H9 (cell line): Measurements from ENCODE around the gene MAP3K9. TPM values are rescaled to one million over a fixed set of nuclear protein-coding genes. Genes with fewer than 3 reads are reported as not detected.
A peak's percentile ranks its signal among the peaks of the same experiment; 100 is the strongest.

Experiments used
- DNase-seq: peaks from one replicate; pipeline ENCODE4 v3.0.0-alpha.2; 2017
- H2AFZ ChIP-seq: one replicate; pipeline ENCODE4 v1.6.1; 2013; ENCODE audit warnings: mild to moderate bottlenecking, low read length, control low read depth, moderate library complexity
- H2AK5ac ChIP-seq: 2 replicates; pipeline ENCODE4 v1.6.1; 2013; ENCODE audit warnings: low read length, control low read depth, mixed read lengths; ENCODE audit not compliant: insufficient read length
- H2BK120ac ChIP-seq: one replicate; pipeline ENCODE4 v1.6.1; 2013; ENCODE audit warnings: low read depth, mild to moderate bottlenecking, low read length, control low read depth, inconsistent platforms; ENCODE audit not compliant: poor library complexity, severe bottlenecking
- H2BK12ac ChIP-seq: 2 replicates; pipeline ENCODE4 v1.6.1; 2013; ENCODE audit warnings: low read length, control low read depth, mixed read lengths, low read depth; ENCODE audit not compliant: insufficient read length
- H2BK15ac ChIP-seq: 2 replicates; pipeline ENCODE4 v1.6.1; 2013; ENCODE audit warnings: low read depth, low read length, control low read depth
- H2BK20ac ChIP-seq: one replicate; pipeline ENCODE4 v1.6.1; 2013; ENCODE audit warnings: low read depth, mild to moderate bottlenecking, low read length, control low read depth, inconsistent platforms; ENCODE audit not compliant: poor library complexity, severe bottlenecking
- H2BK5ac ChIP-seq: 2 replicates; pipeline ENCODE4 v1.6.1; 2013; ENCODE audit warnings: low read length, control low read depth, mixed read lengths; ENCODE audit not compliant: insufficient read length
- H3K14ac ChIP-seq: 2 replicates; pipeline ENCODE4 v1.6.1; 2013; ENCODE audit warnings: low read length, control low read depth; ENCODE audit not compliant: insufficient read depth
- H3K18ac ChIP-seq: 2 replicates; pipeline ENCODE4 v1.6.1; 2013; ENCODE audit warnings: low read depth, mild to moderate bottlenecking, mixed read lengths, low read length, control low read depth; ENCODE audit not compliant: insufficient read length
- H3K23ac ChIP-seq: 2 replicates; pipeline ENCODE4 v1.6.1; 2013; ENCODE audit warnings: low read length, control low read depth, mixed read lengths, low read depth; ENCODE audit not compliant: insufficient read length
- H3K23me2 ChIP-seq: 2 replicates; pipeline ENCODE4 v1.6.1; 2013; ENCODE audit warnings: low read depth, mild to moderate bottlenecking, mixed read lengths, low read length, control low read depth; ENCODE audit not compliant: insufficient read length, poor library complexity, severe bottlenecking
- H3K27ac ChIP-seq: 2 replicates; pipeline ENCODE4 v1.5.1; 2013; ENCODE audit warnings: low read length, control low read depth, mixed read lengths, low read depth; ENCODE audit not compliant: insufficient read length
- H3K27me3 ChIP-seq: 2 replicates; pipeline ENCODE4 v1.6.1; 2013; ENCODE audit warnings: low read length, control low read depth, inconsistent platforms; ENCODE audit not compliant: insufficient read depth
- H3K4ac ChIP-seq: 2 replicates; pipeline ENCODE4 v1.6.1; 2013; ENCODE audit warnings: low read depth, mild to moderate bottlenecking, control low read depth, inconsistent platforms, low read length, moderate library complexity
- H3K4me1 ChIP-seq: 2 replicates; pipeline ENCODE4 v1.6.1; 2013; ENCODE audit warnings: low read length, control low read depth, inconsistent platforms; ENCODE audit not compliant: insufficient read depth
- H3K4me2 ChIP-seq: 2 replicates; pipeline ENCODE4 v1.6.1; 2013; ENCODE audit warnings: low read length, control low read depth, mixed read lengths; ENCODE audit not compliant: insufficient read length, insufficient read depth
- H3K56ac ChIP-seq: 2 replicates; pipeline ENCODE4 v1.6.1; 2013; ENCODE audit warnings: low read depth, mild to moderate bottlenecking, mixed read lengths, low read length, control low read depth; ENCODE audit not compliant: insufficient read length
- H3K79me1 ChIP-seq: 2 replicates; pipeline ENCODE4 v1.6.1; 2013; ENCODE audit warnings: low read depth, mild to moderate bottlenecking, moderate library complexity, low read length, control low read depth, inconsistent platforms; ENCODE audit not compliant: insufficient read depth, poor library complexity, severe bottlenecking
- H3K79me2 ChIP-seq: 2 replicates; pipeline ENCODE4 v1.6.1; 2013; ENCODE audit warnings: low read length, control low read depth, inconsistent platforms; ENCODE audit not compliant: insufficient read depth
- H3K9ac ChIP-seq: 2 replicates; pipeline ENCODE4 v1.6.1; 2013; ENCODE audit warnings: low read length, control low read depth, mixed read lengths; ENCODE audit not compliant: insufficient read length; ENCODE audit errors: extremely low read depth
- H3K9me3 ChIP-seq: one replicate; pipeline ENCODE4 v1.6.1; 2013; ENCODE audit warnings: low read depth, low read length, inconsistent platforms; ENCODE audit not compliant: control insufficient read depth
- H3T11ph ChIP-seq: one replicate; pipeline ENCODE4 v1.6.1; 2013; ENCODE audit warnings: mild to moderate bottlenecking, low read length, control low read depth, inconsistent platforms
- H4K20me1 ChIP-seq: one replicate; pipeline ENCODE4 v1.6.1; 2013; ENCODE audit not compliant: control insufficient read depth, insufficient read length, insufficient read depth
- H4K5ac ChIP-seq: 2 replicates; pipeline ENCODE4 v1.6.1; 2013; ENCODE audit warnings: low read depth, mild to moderate bottlenecking, mixed read lengths, low read length, control low read depth; ENCODE audit not compliant: insufficient read length
- H4K8ac ChIP-seq: replicated peaks from 2 replicates; pipeline ENCODE4 v1.6.1; 2013; ENCODE audit warnings: low read length, control low read depth, mixed read lengths, low read depth; ENCODE audit not compliant: insufficient read length
- H4K91ac ChIP-seq: 2 replicates; pipeline ENCODE4 v1.6.1; 2013; ENCODE audit warnings: low read depth, mild to moderate bottlenecking, moderate library complexity, mixed read lengths, low read length, control low read depth; ENCODE audit not compliant: insufficient read length
- H3K27ac Mint-ChIP-seq, 3 experiments: 2 replicates in 2 of 3; 3 replicates in 1 of 3; pipeline ENCODE4 v1.8.0; 2020 to 2021; ENCODE audit warnings: mixed read lengths in 3 of 3, mild to moderate bottlenecking in 1 of 3, moderate library complexity in 1 of 3
- H3K27me3 Mint-ChIP-seq: 2 replicates; pipeline ENCODE4 v1.8.0; 2021; ENCODE audit warnings: low read depth, mild to moderate bottlenecking, moderate library complexity, mixed read lengths
- H3K36me3 Mint-ChIP-seq, 3 experiments: 2 replicates in 2 of 3; 3 replicates in 1 of 3; pipeline ENCODE4 v1.8.0; 2020 to 2021; ENCODE audit warnings: low read depth in 3 of 3, mixed read lengths in 3 of 3; ENCODE audit not compliant: insufficient read depth in 1 of 3
- H3K4me1 Mint-ChIP-seq, 2 experiments: 2 replicates each; pipeline ENCODE4 v1.8.0; 2020; ENCODE audit warnings: mixed read lengths in 2 of 2
- H3K4me3 Mint-ChIP-seq, 2 experiments: 2 replicates in 1 of 2; 3 replicates in 1 of 2; pipeline ENCODE4 v1.8.0; 2020 to 2021; ENCODE audit warnings: mild to moderate bottlenecking in 2 of 2, mixed read lengths in 2 of 2, moderate library complexity in 1 of 2
- H3K9me3 Mint-ChIP-seq, 2 experiments: 2 replicates in 1 of 2; 3 replicates in 1 of 2; pipeline ENCODE4 v1.8.0; 2020; ENCODE audit warnings: mild to moderate bottlenecking in 2 of 2, mixed read lengths in 2 of 2, moderate library complexity in 1 of 2
- CTCF ChIP-seq: fragments of 200-600 bp; sonication (generic); conservative IDR thresholded peaks from 3 replicates; pipeline ENCODE4 v1.8.0; 2021; ENCODE audit warnings: antibody characterized with exemption, mild to moderate bottlenecking
- WGBS: extraction: QIAGEN DNeasy Blood & Tissue Kit; methylation state at CpG from one replicate; pipeline ENCODE4 v1.1.7; 2013; ENCODE audit warnings: missing lambda C conversion rate, low lambda C conversion rate, mixed read lengths; ENCODE audit not compliant: insufficient read length; ENCODE audit errors: extremely low coverage; 5-methylcytosine and 5-hydroxymethylcytosine counted together
- total RNA-seq: library from RNA; stranded (reverse); gene quantifications from 2 replicates; pipeline ENCODE4 v1.2.1, GENCODE V29; 2021

MAP3K9 gene
- total RNA-seq, 1 experiment from 2014 or later: 20.0 TPM

GRCh38 chr14:70792939-70793338 lies 16.4 kb downstream of the MAP3K9 start:
- no peak overlapping the region for H3K9ac ChIP-seq
- Mint-ChIP-seq H3K9me3 (no peaks in the 10 kb centered on the region), H3K36me3 (peaks cover 6 to 47% (median 39%) of the 10 kb centered on the region in 3 experiments; a peak in 6 of 7 replicates), H3K4me1 (no peaks in the 10 kb centered on the region), H3K27me3 (no peaks in the 10 kb centered on the region), H3K27ac (0 out of 7 replicates have a peak overlapping the region, but pooled peaks of 1 of the 3 experiments have one; percentile 22), H3K4me3 (no peak overlapping the region; a peak in 1 of 5 replicates)
- no peak overlapping the region for H3K23ac ChIP-seq
- H4K91ac ChIP-seq: no peak overlapping the region
- H2BK15ac ChIP-seq: no peak overlapping the region
- no peak overlapping the region for H3K18ac ChIP-seq
- H3K9me3 ChIP-seq: no peaks in the 10 kb centered on the region
- no peak overlapping the region for H4K8ac ChIP-seq
- no peak overlapping the region for H2BK5ac ChIP-seq
- no peaks in the 10 kb centered on the region for H3K23me2 ChIP-seq
- H3K79me2 ChIP-seq: peaks cover 1% of the 10 kb centered on the region; the same call in 1 of the 2 replicates
- no peak overlapping the region for H2BK12ac ChIP-seq
- no peak overlapping the region for H3K4ac ChIP-seq
- WGBS: no CpG with 5 or more reads among the region's 9 CpGs
- H4K20me1 ChIP-seq: no peaks in the 10 kb centered on the region
- no peak overlapping the region for H4K5ac ChIP-seq
- H3T11ph ChIP-seq: no peak overlapping the region
- H3K27me3 ChIP-seq: no peaks in the 10 kb centered on the region
- TF ChIP-seq CTCF: no peak
- H3K56ac ChIP-seq: no peak overlapping the region
- no peak overlapping the region for H2BK120ac ChIP-seq
- H3K4me2 ChIP-seq: no peak overlapping the region
- no peaks in the 10 kb centered on the region for H3K4me1 ChIP-seq
- H2BK20ac ChIP-seq: no peak overlapping the region
- no peak overlapping the region for H2AK5ac ChIP-seq
- DNase-seq: no peak
- no peak overlapping the region for H2AFZ ChIP-seq
- no peaks in the 10 kb centered on the region for H3K79me1 ChIP-seq
- no peak overlapping the region for H3K27ac ChIP-seq
- H3K14ac ChIP-seq: no peak overlapping the region
